ENCODE data around the gene MDP1.

Gene MDP1

DNA sequence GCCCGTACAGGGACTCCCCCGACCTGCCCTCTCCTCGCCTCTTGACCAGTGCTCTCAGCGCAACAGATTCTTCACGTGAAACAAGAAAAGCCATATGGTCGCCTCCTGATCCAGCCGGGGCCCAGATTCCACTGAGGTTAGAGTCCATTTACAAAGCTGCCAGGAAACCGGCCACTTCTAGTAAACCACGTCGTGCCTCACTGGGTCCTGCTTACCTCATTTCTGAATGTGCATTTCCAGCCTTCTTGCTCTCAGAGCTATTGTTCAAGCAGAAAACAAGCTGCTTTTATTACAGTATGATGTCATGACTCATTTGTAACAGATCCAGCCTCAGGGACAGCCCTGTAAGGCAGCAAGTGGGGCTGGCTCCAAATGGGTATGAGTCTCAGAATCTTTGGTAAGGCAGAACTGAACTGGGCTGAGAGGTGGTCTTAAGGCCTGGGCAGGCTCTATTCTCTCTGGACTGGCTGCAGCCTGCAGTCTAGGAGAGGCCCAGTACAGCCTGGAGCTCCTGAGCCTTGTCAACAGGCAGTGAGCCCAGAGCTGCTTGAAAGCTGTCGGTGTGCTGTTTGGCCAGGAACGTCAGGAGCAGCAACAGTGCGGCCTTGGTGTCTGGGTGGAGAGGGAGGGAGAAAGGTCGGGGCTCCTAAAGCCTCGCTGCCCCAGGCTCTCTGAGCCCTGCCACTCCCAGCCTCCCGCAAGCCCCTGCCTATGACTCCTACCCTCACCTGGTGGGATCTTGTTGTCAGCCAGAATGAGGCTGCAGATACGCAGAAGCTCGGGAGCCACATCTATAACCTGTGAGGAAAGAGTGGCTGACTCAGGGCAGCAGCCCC lies 35.7 kb downstream of the MDP1 start:
- Mint-ChIP-seq H3K4me1 (ENCODE audit: low read depth) (no peaks in the 10 kb centered on the region), H3K9me3 (no peaks in the 10 kb centered on the region), H3K27ac (no peak overlapping the region), H3K36me3 (ENCODE audit: low read depth) (peaks cover 100% of the 10 kb centered on the region), H3K27me3 (no peaks in the 10 kb centered on the region), H3K4me3 (no peak overlapping the region)
- intact Hi-C loops (cut with micrococcal nuclease), result no loop called here

DNA sequence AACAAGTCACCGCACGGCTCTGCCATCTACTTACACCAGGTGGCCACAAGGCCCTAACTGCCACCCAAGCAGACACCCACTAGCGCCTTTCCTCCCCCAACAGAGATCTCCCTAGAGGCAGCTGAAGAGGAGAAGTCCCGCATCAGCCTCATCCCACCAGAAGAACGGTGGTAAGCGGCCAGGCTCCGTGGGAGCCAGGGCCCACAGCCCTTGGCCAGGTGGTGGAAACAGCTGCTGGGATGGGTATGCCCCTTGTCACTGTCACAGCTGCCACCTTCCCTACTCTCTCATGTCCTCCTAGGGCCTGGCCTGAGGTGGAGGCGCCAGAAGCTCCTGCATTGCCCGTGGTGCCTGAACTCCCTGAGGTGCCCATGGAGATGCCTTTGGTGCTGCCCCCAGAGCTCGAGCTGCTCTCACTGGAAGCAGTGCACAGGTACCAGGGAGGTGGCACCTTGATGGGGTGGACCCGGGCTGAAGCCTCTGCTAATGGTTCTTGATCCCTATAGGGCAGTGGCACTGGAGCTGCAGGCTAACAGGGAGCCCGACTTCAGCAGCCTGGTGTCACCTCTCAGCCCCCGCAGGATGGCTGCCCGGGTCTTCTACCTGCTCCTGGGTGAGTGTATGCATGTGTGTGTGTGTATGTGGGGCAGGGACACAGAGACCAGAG lies 36.4 kb downstream of the MDP1 start:
- Mint-ChIP-seq H3K4me3 (no peak overlapping the region), H3K9me3 (no peaks in the 10 kb centered on the region), H3K4me1 (ENCODE audit: low read depth) (no peaks in the 10 kb centered on the region), H3K27me3 (no peaks in the 10 kb centered on the region), H3K36me3 (ENCODE audit: low read depth) (peaks cover 100% of the 10 kb centered on the region), H3K27ac (no peak overlapping the region)
- intact Hi-C loops (cut with micrococcal nuclease), result no loop called here

DNA sequence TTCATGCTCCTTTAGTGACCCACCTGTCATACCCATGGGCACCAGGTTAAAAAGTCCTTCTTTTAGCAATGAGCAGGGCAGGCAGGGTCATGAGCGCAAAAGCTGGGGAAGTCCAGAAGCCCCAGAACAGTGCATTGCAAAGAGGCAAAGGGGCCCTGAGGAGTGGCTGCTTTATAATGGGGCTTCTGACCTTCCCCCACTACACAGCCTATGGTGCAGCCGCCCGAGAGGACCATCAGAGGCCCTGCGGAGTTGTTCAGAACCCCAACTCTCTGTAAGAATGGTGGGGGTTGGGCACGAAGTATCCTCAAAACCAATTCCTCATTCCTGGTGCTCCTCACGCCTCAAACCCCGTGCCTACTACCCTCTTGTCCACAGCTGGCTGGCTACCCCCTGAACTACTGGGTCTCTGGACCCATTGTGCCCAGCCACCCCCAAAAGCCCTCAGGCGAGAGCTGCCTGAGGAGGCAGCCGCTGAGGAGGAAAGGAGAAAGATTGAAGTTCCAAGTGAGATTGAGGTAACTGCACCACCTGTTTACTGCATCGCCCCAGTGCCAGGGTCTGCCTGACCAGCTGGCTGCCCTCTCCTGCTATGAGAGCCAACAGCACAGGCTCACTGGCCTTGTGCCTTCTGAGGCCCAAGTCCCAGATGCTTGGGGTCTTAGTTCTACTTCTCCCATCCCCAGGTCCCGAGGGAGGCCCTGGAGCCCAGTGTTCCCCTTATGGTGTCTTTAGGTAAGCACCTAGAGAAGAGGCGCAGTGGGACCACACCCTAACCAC lies 37.3 kb downstream of the MDP1 start:
- Mint-ChIP-seq H3K27me3 (no peaks in the 10 kb centered on the region), H3K9me3 (no peaks in the 10 kb centered on the region), H3K4me3 (no peak overlapping the region), H3K36me3 (ENCODE audit: low read depth) (peaks cover 100% of the 10 kb centered on the region), H3K4me1 (ENCODE audit: low read depth) (no peaks in the 10 kb centered on the region), H3K27ac (no peak overlapping the region)
- intact Hi-C loops (cut with micrococcal nuclease), result no loop called here

DNA sequence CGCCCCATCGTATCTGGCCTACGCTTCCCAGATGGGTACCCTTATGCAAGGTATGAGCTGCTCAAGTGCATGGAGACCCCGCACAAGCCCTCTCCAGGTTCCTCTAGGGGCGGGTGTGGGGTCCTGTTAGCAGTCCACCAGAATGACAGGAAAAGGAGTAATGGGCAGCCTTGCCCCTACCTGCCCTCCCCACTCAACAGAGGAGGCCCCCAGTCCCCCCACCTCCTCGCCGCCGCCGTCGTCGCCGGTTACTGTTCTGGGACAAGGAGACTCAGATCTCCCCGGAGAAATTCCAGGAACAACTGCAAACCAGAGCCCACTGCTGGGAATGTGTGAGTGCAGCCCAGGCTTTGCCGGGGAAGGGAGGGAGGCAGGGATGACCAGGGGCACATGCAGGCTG lies 38.0 kb downstream of the MDP1 start:
- Mint-ChIP-seq H3K4me3 (no peak overlapping the region), H3K9me3 (no peaks in the 10 kb centered on the region), H3K27me3 (no peaks in the 10 kb centered on the region), H3K27ac (no peak overlapping the region), H3K36me3 (ENCODE audit: low read depth) (peaks cover 100% of the 10 kb centered on the region), H3K4me1 (ENCODE audit: low read depth) (no peaks in the 10 kb centered on the region)
- intact Hi-C loops (cut with micrococcal nuclease), result no loop called here

DNA sequence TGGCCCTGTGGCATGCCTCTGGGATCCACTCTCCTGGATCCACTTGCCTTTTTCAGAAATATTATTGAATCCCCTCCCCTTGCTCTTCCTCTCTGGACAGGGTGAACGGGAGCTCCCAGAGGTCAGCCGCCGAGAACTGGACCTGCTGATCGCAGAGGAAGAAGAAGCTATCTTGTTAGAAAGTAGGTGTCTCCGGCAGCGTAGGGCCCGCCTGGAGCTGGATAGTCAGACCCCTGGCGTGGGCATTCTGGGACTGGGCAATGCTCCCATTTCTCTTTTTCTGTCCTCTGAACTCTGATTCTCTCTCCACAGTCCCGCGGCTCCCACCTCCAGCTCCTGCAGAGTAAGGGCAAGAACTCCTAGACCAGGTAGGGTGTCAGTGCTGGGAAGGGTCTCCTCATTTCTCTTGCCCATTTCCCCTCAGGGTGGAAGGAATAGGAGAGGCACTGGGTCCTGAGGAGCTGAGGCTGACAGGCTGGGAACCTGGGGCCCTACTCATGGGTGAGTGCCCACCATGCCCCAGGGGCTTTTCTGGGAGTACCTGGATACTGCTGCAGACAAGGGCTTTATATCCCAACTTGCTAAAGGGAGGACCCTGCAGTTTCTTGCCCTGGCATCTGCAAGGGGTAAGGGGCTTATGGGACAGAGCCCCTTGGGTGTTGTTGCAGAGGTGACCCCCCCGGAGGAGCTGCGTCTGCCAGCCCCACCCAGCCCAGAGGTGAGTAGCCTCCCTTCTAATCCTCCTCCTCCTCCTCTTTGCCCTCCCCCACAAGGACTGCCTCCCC lies 38.6 kb downstream of the MDP1 start:
- Mint-ChIP-seq H3K27ac (no peak overlapping the region), H3K4me1 (ENCODE audit: low read depth) (peaks cover under 1% of the 10 kb centered on the region), H3K27me3 (no peaks in the 10 kb centered on the region), H3K9me3 (no peaks in the 10 kb centered on the region), H3K4me3 (no peak overlapping the region), H3K36me3 (ENCODE audit: low read depth) (peaks cover 100% of the 10 kb centered on the region)
- intact Hi-C loops (cut with micrococcal nuclease), result no loop called here

DNA sequence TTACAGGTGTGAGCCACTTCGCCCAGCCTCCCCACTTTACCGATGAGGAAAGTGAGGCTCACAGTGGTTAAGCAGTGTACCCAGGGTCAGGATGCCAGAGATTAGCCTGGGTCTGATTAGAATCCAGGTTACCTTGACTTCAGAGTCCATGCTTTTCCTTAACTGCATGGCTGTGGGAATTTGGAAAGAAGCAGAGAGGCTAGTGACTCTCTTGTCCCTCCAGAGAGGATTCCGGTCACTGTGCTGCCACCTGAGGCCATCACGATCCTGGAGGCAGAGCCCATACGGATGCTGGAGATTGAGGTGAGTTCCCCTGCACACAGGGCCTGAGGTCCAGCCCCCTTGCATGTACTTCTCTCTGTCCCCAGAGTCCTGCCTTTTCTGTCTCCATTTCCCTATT lies 39.3 kb downstream of the MDP1 start:
- H3K4me3 Mint-ChIP-seq, result no peak overlapping the region
- H3K27me3 Mint-ChIP-seq, result peaks cover 3% of the 10 kb centered on the region
- intact Hi-C loops (cut with micrococcal nuclease), result no loop called here
- peaks cover 7% of the 10 kb centered on the region for H3K4me1 Mint-ChIP-seq (ENCODE audit: low read depth)
- H3K36me3 Mint-ChIP-seq (ENCODE audit: low read depth), result peaks cover 100% of the 10 kb centered on the region
- no peak overlapping the region for H3K27ac Mint-ChIP-seq
- H3K9me3 Mint-ChIP-seq, result no peaks in the 10 kb centered on the region

DNA sequence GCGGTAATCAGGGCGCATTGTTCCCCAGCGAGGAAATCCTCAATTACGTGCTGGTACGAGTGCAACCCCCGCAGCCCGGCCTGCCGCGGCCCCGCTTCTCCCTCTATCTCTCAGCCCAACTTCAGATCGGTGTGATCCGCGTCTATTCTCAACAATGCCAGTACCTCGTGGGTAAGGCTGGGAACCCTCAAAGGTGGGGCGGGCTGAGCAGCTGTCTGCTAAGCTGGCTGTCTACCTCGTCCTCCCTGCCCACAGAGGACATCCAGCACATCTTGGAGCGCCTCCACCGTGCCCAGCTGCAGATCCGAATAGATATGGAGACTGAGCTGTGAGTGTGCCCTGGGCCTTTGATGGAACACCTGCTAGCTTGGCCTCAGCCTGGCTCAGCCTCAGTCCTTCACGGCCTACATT lies 43.0 kb downstream of the MDP1 start:
- Mint-ChIP-seq H3K4me3 (no peak overlapping the region), H3K4me1 (ENCODE audit: low read depth) (peaks cover 25% of the 10 kb centered on the region), H3K9me3 (no peaks in the 10 kb centered on the region), H3K27ac (no peak overlapping the region), H3K36me3 (ENCODE audit: low read depth) (peaks cover 96% of the 10 kb centered on the region), H3K27me3 (peaks cover 13% of the 10 kb centered on the region)
- intact Hi-C loops (cut with micrococcal nuclease), result no loop called here

DNA sequence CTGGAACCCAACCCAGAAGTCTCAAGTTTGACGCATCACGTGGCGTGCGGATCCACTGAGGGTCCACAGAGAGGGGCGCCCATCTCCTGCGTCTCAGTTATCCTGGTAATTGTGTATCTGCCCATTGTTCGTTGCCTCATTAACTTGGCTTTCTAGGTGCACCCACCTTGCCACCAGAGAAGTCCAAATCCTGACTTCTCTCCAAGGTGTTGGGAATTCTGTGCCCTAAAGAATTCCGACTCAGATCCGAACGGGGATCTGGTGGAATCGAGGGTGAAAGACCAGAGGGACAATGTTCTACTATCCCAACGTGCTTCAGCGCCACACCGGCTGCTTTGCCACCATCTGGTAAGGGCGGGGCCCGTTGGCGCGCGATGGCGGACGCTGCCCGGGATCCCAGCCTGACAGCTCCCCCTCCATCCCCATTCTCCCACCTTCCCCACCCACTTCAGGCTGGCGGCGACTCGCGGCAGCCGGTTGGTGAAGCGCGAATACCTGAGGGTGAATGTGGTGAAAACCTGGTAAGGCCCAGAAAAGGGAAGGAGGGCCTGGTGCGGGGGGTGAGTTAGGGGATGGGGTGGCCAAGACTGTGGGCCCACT lies 43.5 kb downstream of the MDP1 start:
- Mint-ChIP-seq H3K9me3 (no peaks in the 10 kb centered on the region), H3K36me3 (ENCODE audit: low read depth) (peaks cover 96% of the 10 kb centered on the region), H3K27me3 (peaks cover 13% of the 10 kb centered on the region), H3K4me1 (ENCODE audit: low read depth) (peaks cover 30% of the 10 kb centered on the region), H3K27ac (no peak overlapping the region), H3K4me3 (no peak overlapping the region)
- intact Hi-C loops (cut with micrococcal nuclease), result no loop called here

DNA sequence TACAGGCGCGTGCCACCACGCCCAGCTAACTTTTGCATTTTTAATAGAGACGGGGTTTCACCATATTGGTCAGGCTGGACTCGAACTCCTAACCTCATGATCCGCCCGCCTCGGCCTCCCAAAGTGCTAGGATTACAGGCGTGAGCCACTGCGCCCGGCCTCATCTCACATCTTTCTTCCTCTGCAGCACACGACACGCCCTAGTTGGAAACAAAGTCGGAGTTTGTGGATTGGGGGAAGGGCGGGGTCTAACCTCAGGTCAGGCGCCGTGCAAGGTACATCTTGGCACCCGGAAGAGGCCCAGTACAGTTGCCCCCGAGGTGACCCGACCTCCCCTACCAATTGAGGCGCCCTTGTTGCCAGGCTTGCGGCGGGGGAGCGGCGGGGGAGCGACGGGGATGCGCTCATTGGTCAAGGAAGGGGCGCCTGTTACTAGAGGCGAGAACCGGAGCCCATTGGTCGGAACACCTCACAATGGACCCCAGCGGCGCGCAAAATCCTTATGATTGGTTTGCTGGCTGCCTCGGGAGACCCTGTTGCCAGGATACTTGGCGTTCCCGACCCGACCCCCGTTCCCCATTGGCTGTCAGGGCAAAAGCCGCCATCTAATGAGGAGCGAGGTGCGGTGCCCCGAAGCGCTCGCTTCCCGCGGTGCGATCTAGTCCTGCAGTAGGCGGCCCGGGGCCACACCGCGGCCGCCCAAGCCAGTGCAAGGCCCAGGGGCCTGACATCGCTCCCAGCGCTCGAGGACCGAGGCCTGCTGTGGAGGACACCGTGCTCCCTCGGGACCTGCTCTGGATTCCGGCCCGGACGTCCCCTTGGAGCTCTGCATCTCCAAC lies 44.2 kb downstream of the MDP1 start, which contains the start of gene REC8:
Gene REC8 (plus strand): TSS at position 659 of the 839 bp plus-strand sequence. CDS start 473 bp downstream, outside the sequence.
- H3K9me3 Mint-ChIP-seq, result no peaks in the 10 kb centered on the region
- intact Hi-C loops (cut with micrococcal nuclease), result no loop called here
- peaks cover 13% of the 10 kb centered on the region for H3K27me3 Mint-ChIP-seq
- peak within 1 kb of the TSS; percentile 65 for H3K4me3 Mint-ChIP-seq
- H3K36me3 Mint-ChIP-seq (ENCODE audit: low read depth), result peaks cover 96% of the 10 kb centered on the region
- peak within 1 kb of the TSS; percentile 61 for H3K27ac Mint-ChIP-seq
- H3K4me1 Mint-ChIP-seq (ENCODE audit: low read depth), result peaks cover 37% of the 10 kb centered on the region

DNA sequence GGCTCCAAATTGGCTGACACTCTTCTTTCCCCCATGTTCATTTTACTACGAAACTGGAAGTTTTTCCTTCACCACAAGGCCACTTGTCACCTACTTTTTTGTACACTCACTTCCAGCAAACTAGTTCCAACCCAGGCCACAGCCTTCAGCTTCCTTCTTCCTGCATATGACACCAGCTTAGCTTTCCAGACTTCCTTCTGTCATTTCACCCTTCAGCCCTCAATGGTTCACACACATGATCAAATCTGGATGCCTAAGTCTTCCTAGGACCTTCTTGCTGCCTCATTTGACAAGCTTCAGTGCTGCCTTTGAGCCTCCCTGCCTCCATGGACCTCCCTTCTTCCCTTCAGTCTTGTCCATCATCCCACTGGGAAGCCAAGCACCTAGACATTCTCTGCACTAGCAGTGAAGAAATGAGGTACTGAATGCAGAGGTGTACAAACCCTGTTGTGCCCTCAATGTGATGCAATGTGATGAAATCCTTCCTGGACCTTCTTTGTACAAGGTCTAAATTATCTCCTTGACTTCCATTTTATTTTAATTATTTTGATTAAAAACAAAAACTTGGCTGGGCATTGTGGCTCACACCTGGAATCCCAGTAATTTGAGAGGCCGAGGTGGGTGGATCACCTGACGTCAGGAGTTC lies 48.3 kb downstream of the MDP1 start:
- intact Hi-C loops (cut with micrococcal nuclease), result no loop called here
- Mint-ChIP-seq H3K9me3 (no peaks in the 10 kb centered on the region), H3K27me3 (peaks cover 13% of the 10 kb centered on the region), H3K36me3 (ENCODE audit: low read depth) (peaks cover 96% of the 10 kb centered on the region), H3K4me3 (no peak overlapping the region), H3K27ac (peak overlapping the region; percentile 82), H3K4me1 (ENCODE audit: low read depth) (peaks cover 78% of the 10 kb centered on the region)

DNA sequence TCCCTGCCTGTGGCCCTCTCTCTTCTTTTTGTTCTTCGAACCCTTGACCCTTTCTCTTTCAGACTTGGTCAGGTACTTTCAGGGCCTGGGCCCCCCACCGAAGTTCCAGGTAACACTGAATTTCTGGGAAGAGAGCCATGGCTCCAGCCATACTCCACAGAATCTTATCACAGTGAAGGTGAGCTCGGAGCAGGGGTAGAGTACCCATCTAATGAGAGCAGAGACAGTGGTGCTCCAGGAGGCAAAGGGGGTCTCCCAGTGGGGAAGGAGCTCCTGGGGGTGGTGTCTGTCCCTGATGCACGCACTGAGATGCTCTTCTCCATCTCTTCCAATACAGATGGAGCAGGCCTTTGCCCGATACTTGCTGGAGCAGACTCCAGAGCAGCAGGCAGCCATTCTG lies 50.1 kb downstream of the MDP1 start:
- no peaks in the 10 kb centered on the region for H3K9me3 Mint-ChIP-seq
- H3K4me1 Mint-ChIP-seq (ENCODE audit: low read depth), result peaks cover 84% of the 10 kb centered on the region
- intact Hi-C loops (cut with micrococcal nuclease), result no loop called here
- H3K36me3 Mint-ChIP-seq (ENCODE audit: low read depth), result peaks cover 96% of the 10 kb centered on the region
- H3K27ac Mint-ChIP-seq, result peak overlapping the region; percentile 82
- H3K4me3 Mint-ChIP-seq, result no peak overlapping the region
- peaks cover 2% of the 10 kb centered on the region for H3K27me3 Mint-ChIP-seq

DNA sequence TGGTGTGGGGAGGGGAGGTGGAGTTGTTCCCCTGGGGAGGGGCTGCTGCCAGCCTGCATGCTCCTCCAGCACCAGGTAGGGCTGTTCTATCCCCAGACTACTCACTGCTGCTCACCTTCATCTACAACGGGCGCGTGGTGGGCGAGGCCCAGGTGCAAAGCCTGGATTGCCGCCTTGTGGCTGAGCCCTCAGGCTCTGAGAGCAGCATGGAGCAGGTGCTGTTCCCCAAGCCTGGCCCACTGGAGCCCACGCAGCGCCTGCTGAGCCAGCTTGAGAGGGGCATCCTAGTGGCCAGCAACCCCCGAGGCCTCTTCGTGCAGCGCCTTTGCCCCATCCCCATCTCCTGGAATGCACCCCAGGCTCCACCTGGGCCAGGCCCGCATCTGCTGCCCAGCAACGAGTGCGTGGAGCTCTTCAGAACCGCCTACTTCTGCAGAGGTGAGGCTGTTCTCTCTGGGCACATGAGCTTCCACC lies 51.3 kb downstream of the MDP1 start:
- no peaks in the 10 kb centered on the region for H3K9me3 Mint-ChIP-seq
- H3K36me3 Mint-ChIP-seq (ENCODE audit: low read depth), result peaks cover 96% of the 10 kb centered on the region
- H3K4me3 Mint-ChIP-seq, result no peak overlapping the region
- H3K4me1 Mint-ChIP-seq (ENCODE audit: low read depth), result peaks cover 89% of the 10 kb centered on the region
- intact Hi-C loops (cut with micrococcal nuclease), result loop anchor here (5.0 kb wide), 2 partner anchors 33 to 107 kb away; partner anchors contain the start of gene TM9SF1
- H3K27ac Mint-ChIP-seq, result peak overlapping the region; percentile 82
- peaks cover 2% of the 10 kb centered on the region for H3K27me3 Mint-ChIP-seq
